ENCODE results near the gene SRGAP3.

DNA sequence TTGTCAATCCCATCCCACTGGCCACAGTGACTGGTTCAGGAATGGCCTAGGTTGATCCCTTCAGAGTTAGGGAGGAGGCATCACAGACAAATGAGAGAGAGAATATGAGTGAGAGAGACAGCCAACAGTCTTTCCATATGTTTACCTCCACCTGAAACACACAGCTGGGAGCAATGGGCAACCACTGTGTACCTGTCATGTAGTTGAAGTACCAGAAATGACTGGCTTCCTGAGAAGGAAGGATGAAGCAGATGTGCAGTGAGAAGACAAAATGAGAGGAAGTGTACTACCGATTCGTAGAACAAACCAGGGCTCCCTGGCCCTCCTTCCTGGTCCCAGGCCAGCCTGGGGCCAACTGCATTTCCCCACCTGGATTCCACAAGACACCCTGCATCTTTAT lies 27.4 kb downstream of the SRGAP3 start:
- TF ChIP-seq POLR2AphosphoS5 (IDR thresholded peaks at IDR 0.05) (no peak), POLR2A (IDR thresholded peaks at IDR 0.05) (no peak), EP300 (IDR thresholded peaks at IDR 0.05) (no peak)
- TF ChIP-seq, protein P1, sequence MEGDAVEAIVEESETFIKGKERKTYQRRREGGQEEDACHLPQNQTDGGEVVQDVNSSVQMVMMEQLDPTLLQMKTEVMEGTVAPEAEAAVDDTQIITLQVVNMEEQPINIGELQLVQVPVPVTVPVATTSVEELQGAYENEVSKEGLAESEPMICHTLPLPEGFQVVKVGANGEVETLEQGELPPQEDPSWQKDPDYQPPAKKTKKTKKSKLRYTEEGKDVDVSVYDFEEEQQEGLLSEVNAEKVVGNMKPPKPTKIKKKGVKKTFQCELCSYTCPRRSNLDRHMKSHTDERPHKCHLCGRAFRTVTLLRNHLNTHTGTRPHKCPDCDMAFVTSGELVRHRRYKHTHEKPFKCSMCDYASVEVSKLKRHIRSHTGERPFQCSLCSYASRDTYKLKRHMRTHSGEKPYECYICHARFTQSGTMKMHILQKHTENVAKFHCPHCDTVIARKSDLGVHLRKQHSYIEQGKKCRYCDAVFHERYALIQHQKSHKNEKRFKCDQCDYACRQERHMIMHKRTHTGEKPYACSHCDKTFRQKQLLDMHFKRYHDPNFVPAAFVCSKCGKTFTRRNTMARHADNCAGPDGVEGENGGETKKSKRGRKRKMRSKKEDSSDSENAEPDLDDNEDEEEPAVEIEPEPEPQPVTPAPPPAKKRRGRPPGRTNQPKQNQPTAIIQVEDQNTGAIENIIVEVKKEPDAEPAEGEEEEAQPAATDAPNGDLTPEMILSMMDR (IDR thresholded peaks at IDR 0.05): no peak
